DOHH2 (cell line): ENCODE results near the gene JUNB.

ENCODE experiments used
- CTCF ChIP-seq: fragments of 200-600 bp; sonication (generic); IDR thresholded peaks from one replicate; pipeline ENCODE4 v1.5.1; 2014; ENCODE audit warnings: antibody characterized with exemption, mild to moderate bottlenecking, low read depth, low read length; ENCODE audit not compliant: poor library complexity, severe bottlenecking
- EZH2phosphoT487 ChIP-seq: fragments of 200-600 bp; sonication (generic); IDR thresholded peaks from 2 replicates; pipeline ENCODE4 v1.6.1; 2017; ENCODE audit warnings: borderline replicate concordance, mild to moderate bottlenecking, antibody characterized with exemption, low read length, moderate library complexity, mixed read lengths

- TF ChIP-seq CTCF (no peak), EZH2phosphoT487 (no peak)
These were observed 49.1 kb downstream of the JUNB start for GRCh38 chr19:12840091-12841079.
